AG04450 (cell line): ENCODE measurements around the gene PLCD1. TPM values are rescaled to one million over a fixed set of nuclear protein-coding genes. Genes with fewer than 3 reads are reported as not detected.

Experiments
- CTCF ChIA-PET: fragments of 300-600, 350-600 bp; formaldehyde crosslinking; extraction: SDS; loops from one replicate; lab custom pipeline; 2022; ENCODE audit warnings: antibody characterized with exemption, inconsistent platforms; lab: Charles Lee
- POLR2A ChIA-PET: fragments of 350-600 bp; formaldehyde crosslinking; extraction: SDS; loops from one replicate; lab custom pipeline; 2021; ENCODE audit warnings: antibody characterized with exemption, inconsistent platforms; lab: Yijun Ruan, JAX
- DNase-seq: peaks from one replicate; pipeline ENCODE4 v3.0.0-alpha.2; 2011; ENCODE audit warnings: low read depth, low spot score
- H3K27ac ChIP-seq: one replicate; pipeline ENCODE4 v1.5.1; 2012; ENCODE audit warnings: low read depth, low read length, control low read depth
- H3K27me3 ChIP-seq: one replicate; pipeline ENCODE4 v1.6.0; 2012; ENCODE audit warnings: low read length; ENCODE audit not compliant: control insufficient read depth, insufficient read depth
- H3K4me3 ChIP-seq: 2 replicates; pipeline ENCODE4 v1.5.1; 2011; ENCODE audit warnings: mild to moderate bottlenecking, low read depth, low read length, control low read depth
- H3K9me3 ChIP-seq: 2 replicates; pipeline ENCODE4 v1.5.1; 2012; ENCODE audit warnings: low read length; ENCODE audit not compliant: control insufficient read depth, insufficient read depth
- CTCF ChIP-seq: IDR thresholded peaks from 2 replicates; pipeline ENCODE4 v1.5.1; 2011; ENCODE audit warnings: low read depth, low read length, control low read depth, inconsistent platforms
- polyA plus RNA-seq: library from polyadenylated mRNA; depleted of rRNA; stranded (reverse); fragments of >200 nt; gene quantifications from 2 replicates; pipeline ENCODE4 v1.2.3, GENCODE V29; 2011

Gene PLCD1
- polyA plus RNA-seq, 1 experiment: 14.4 TPM

GRCh38 chr3:38051131-38051530, 21.7 kb upstream of the PLCD1 start:
- no peak for DNase-seq
- ChIA-PET POLR2A (no interaction called here), CTCF (no interaction called here)
- TF ChIP-seq CTCF: no peak
- peaks cover 7% of the 10 kb centered on the region for H3K27me3 ChIP-seq
- H3K9me3 ChIP-seq: no peaks in the 10 kb centered on the region; the same call in 1 of the 2 replicates
- H3K4me3 ChIP-seq: no peak overlapping the region
- H3K27ac ChIP-seq: no peak overlapping the region

- Histone ChIP-seq H3K9me3 (no peaks in the 10 kb centered on the region; the same call in 1 of the 2 replicates), H3K4me3 (no peak overlapping the region), H3K27ac (no peak overlapping the region), H3K27me3 (peaks cover 13% of the 10 kb centered on the region)
- ChIA-PET CTCF (interaction anchor here (0.7 kb wide), 1 partner anchor 445 kb away, joined by 3 read pairs; no protein-coding TSS in a partner anchor), POLR2A (no interaction called here)
- TF ChIP-seq CTCF: no peak
- no peak for DNase-seq
These were observed 20.1 kb upstream of the PLCD1 start for GRCh38 chr3:38049358-38050126.

GRCh38 chr3:38047896-38048295, 18.5 kb upstream of the PLCD1 start:
- Histone ChIP-seq H3K9me3 (no peaks in the 10 kb centered on the region; the same call in 1 of the 2 replicates), H3K27me3 (peaks cover 13% of the 10 kb centered on the region), H3K27ac (no peak overlapping the region), H3K4me3 (no peak overlapping the region)
- no peak for DNase-seq
- POLR2A ChIA-PET: no interaction called here
- CTCF ChIA-PET: no interaction called here
- no peak for TF ChIP-seq CTCF

- Histone ChIP-seq H3K9me3 (no peaks in the 10 kb centered on the region), H3K27ac (no peak overlapping the region), H3K4me3 (no peak overlapping the region), H3K27me3 (peaks cover 13% of the 10 kb centered on the region)
- ChIA-PET POLR2A (no interaction called here), CTCF (no interaction called here)
- no peak for DNase-seq
- TF ChIP-seq CTCF: no peak
These were observed 17.4 kb upstream of the PLCD1 start for GRCh38 chr3:38046821-38047220.

- ChIA-PET CTCF (no interaction called here), POLR2A (no interaction called here)
- Histone ChIP-seq H3K27me3 (peaks cover 13% of the 10 kb centered on the region), H3K4me3 (no peak overlapping the region), H3K9me3 (no peaks in the 10 kb centered on the region), H3K27ac (no peak overlapping the region)
- DNase-seq: no peak
- no peak for TF ChIP-seq CTCF
These were observed 16.6 kb upstream of the PLCD1 start for GRCh38 chr3:38046027-38046426.
